ENCODE data around the gene POLRMT. TPM values are rescaled to one million over a fixed set of nuclear protein-coding genes. Genes with fewer than 3 reads are reported as not detected.
A peak's percentile ranks its signal among the peaks of the same experiment; 100 is the strongest.
"Not testable (repeated sequence)": the region's sequence is repeated elsewhere in the genome, so short reads cannot be mapped to it uniquely, and the experiment has no call there.

POLRMT gene
- polyA plus RNA-seq, 1 of the 3 experiments (the other 2 are of a cell fraction) = 38.2 TPM

GRCh38 chr19:588093-588740 is 45.1 kb downstream of the POLRMT start (continued):
- TF ChIP-seq RCOR1 (IDR thresholded peaks at IDR 0.05; ENCODE audit: low read length) (peak; percentile 52; the same call in 1 of the 2 replicates), MEF2A (IDR thresholded peaks at IDR 0.05; ENCODE audit: borderline replicate concordance, low read depth) (no peak)
- TF ChIP-seq, protein P1, sequence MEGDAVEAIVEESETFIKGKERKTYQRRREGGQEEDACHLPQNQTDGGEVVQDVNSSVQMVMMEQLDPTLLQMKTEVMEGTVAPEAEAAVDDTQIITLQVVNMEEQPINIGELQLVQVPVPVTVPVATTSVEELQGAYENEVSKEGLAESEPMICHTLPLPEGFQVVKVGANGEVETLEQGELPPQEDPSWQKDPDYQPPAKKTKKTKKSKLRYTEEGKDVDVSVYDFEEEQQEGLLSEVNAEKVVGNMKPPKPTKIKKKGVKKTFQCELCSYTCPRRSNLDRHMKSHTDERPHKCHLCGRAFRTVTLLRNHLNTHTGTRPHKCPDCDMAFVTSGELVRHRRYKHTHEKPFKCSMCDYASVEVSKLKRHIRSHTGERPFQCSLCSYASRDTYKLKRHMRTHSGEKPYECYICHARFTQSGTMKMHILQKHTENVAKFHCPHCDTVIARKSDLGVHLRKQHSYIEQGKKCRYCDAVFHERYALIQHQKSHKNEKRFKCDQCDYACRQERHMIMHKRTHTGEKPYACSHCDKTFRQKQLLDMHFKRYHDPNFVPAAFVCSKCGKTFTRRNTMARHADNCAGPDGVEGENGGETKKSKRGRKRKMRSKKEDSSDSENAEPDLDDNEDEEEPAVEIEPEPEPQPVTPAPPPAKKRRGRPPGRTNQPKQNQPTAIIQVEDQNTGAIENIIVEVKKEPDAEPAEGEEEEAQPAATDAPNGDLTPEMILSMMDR (IDR thresholded peaks at IDR 0.05) = peak; percentile 72

GRCh38 chr19:585551-586110 is 47.7 kb downstream of the POLRMT start:
- H3K9me3 ChIP-seq = no peaks in the 10 kb centered on the region
- no peak overlapping the region for H3K4me3 ChIP-seq (ENCODE audit: low read depth in 2 of 2, low read length in 1 of 2)
- no peaks in the 10 kb centered on the region for H3K27me3 ChIP-seq (ENCODE audit: insufficient read depth)
- no peak overlapping the region for H2AFZ ChIP-seq (ENCODE audit: low read depth)
- peaks cover 35% of the 10 kb centered on the region; the same call in 1 of the 2 replicates for H4K20me1 ChIP-seq (ENCODE audit: insufficient read depth)
- H3K27ac ChIP-seq (ENCODE audit: low read depth in 2 of 2, low read length in 1 of 2) = no peak overlapping the region
- H3K9ac ChIP-seq = no peak overlapping the region
- no peaks in the 10 kb centered on the region for H3K79me2 ChIP-seq (ENCODE audit: insufficient read depth)
- peaks cover 4 to 16% of the 10 kb centered on the region in 2 experiments; a peak in 1 of 4 replicates for H3K4me1 ChIP-seq (ENCODE audit: control insufficient read depth in 1 of 2, insufficient read depth in 2 of 2, low read depth in 1 of 2, low read length in 1 of 2)
- WGBS (ENCODE audit: low lambda C conversion rate) = 94% methylated on average over 5 of the region's 10 CpGs
- H3K36me3 ChIP-seq (replicated peaks in 1 of 2; ENCODE audit: control insufficient read depth in 1 of 2, insufficient read depth in 2 of 2, low read length in 1 of 2) = peaks cover 0 to 20% of the 10 kb centered on the region in 2 experiments
- DNase-seq = no peak
- no peak overlapping the region for H3K4me2 ChIP-seq
- POLR2A ChIA-PET = interaction anchor here (1.9 kb wide), 1 partner anchor 9 kb away, joined by 6 read pairs; no protein-coding TSS in a partner anchor
- CTCF ChIA-PET = interaction anchor here (0.7 to 3.7 kb wide), 17 partner anchors 9 to 594 kb away, joined by 3 to 32 read pairs (median 4); partner anchors contain the start of genes BSG, CDC34 and RNF126
- no peaks in the 10 kb centered on the region for H3K9me2 ChIP-seq
- H3F3A ChIP-seq (replicated peaks; ENCODE audit: insufficient read depth) = peaks cover 20% of the 10 kb centered on the region
- TF ChIP-seq RCOR1 (IDR thresholded peaks at IDR 0.05; ENCODE audit: low read length) (no peak), TAF1 (IDR thresholded peaks at IDR 0.05; ENCODE audit: borderline replicate concordance, low read depth, low read length) (no peak), NFIC (IDR thresholded peaks at IDR 0.05; ENCODE audit: borderline replicate concordance) (no peak), SMC3 (IDR thresholded peaks at IDR 0.05; ENCODE audit: low read depth, low read length) (no peak), MXI1 (IDR thresholded peaks at IDR 0.05; ENCODE audit: low read depth, low read length) (no peak), RAD21 (IDR thresholded peaks at IDR 0.05; ENCODE audit: low read length) (no peak), SIN3A (IDR thresholded peaks at IDR 0.05; ENCODE audit: borderline replicate concordance, low read depth, low read length) (no peak), GABPA (IDR thresholded peaks at IDR 0.05; ENCODE audit: low read depth) (no peak), ZBTB33 (IDR thresholded peaks at IDR 0.05; ENCODE audit: borderline replicate concordance, low read depth) (no peak), POLR2AphosphoS5 (IDR thresholded peaks at IDR 0.05; ENCODE audit: low read depth, low read length) (no peak)
- TF ChIP-seq, protein P2, sequence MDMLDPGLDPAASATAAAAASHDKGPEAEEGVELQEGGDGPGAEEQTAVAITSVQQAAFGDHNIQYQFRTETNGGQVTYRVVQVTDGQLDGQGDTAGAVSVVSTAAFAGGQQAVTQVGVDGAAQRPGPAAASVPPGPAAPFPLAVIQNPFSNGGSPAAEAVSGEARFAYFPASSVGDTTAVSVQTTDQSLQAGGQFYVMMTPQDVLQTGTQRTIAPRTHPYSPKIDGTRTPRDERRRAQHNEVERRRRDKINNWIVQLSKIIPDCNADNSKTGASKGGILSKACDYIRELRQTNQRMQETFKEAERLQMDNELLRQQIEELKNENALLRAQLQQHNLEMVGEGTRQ (IDR thresholded peaks at IDR 0.05; ENCODE audit: borderline replicate concordance, low read depth, low read length) = no peak
- TF ChIP-seq, protein P1 (IDR thresholded peaks at IDR 0.05) = no peak
- TF ChIP-seq, protein P3, sequence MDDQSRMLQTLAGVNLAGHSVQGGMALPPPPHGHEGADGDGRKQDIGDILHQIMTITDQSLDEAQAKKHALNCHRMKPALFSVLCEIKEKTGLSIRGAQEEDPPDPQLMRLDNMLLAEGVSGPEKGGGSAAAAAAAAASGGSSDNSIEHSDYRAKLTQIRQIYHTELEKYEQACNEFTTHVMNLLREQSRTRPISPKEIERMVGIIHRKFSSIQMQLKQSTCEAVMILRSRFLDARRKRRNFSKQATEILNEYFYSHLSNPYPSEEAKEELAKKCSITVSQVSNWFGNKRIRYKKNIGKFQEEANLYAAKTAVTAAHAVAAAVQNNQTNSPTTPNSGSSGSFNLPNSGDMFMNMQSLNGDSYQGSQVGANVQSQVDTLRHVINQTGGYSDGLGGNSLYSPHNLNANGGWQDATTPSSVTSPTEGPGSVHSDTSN (IDR thresholded peaks at IDR 0.05) = no peak

DNA sequence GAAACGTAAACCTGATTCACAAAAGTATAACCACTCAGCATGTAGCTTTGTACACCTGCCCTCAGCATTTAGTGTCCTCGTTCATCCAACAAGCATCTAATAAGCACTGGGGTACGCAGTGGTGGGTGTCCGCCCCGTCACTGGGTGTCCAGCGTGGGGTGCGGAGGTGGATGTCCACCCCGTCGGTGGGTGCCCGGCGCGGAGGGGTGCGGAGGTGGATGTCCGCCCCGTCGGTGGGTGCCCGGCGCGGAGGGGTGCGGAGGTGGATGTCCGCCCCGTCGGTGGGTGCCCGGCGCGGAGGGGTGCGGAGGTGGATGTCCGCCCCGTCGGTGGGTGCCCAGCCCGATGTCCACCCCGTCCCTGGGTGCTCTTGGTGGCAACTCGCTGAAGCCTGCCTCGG is 48.2 kb downstream of the POLRMT start:
- H3K9me3 ChIP-seq; H2AFZ ChIP-seq (ENCODE audit: low read depth); DNase-seq; H3K4me2 ChIP-seq; POLR2A ChIA-PET; H3K27me3 ChIP-seq (ENCODE audit: insufficient read depth); H3K27ac ChIP-seq (ENCODE audit: low read depth in 2 of 2, low read length in 1 of 2); H3K79me2 ChIP-seq (ENCODE audit: insufficient read depth); H3K9ac ChIP-seq; H3K9me2 ChIP-seq; H3K4me3 ChIP-seq (ENCODE audit: low read depth in 2 of 2, low read length in 1 of 2): not testable (repeated sequence)
- Histone ChIP-seq H3K36me3 (replicated peaks in 1 of 2; ENCODE audit: control insufficient read depth in 1 of 2, insufficient read depth in 2 of 2, low read length in 1 of 2) (peaks cover 0 to 23% of the 10 kb centered on the region in 2 experiments), H3F3A (replicated peaks; ENCODE audit: insufficient read depth) (peaks cover 20% of the 10 kb centered on the region), H4K20me1 (ENCODE audit: insufficient read depth) (peaks cover 40% of the 10 kb centered on the region), H3K4me1 (ENCODE audit: control insufficient read depth in 1 of 2, insufficient read depth in 2 of 2, low read depth in 1 of 2, low read length in 1 of 2) (peaks cover 4 to 16% of the 10 kb centered on the region in 2 experiments; a peak in 1 of 4 replicates)
- 88% methylated on average over 34 of the region's 34 CpGs for WGBS (ENCODE audit: low lambda C conversion rate)
- CTCF ChIA-PET = interaction anchor here (0.6 to 2.8 kb wide), 22 partner anchors 10 to 595 kb away, joined by 3 to 30 read pairs (median 4); partner anchors contain the start of genes BSG, CDC34 and RNF126

Measured in SK-N-SH (cell line).